HepG2 (cell line): ENCODE measurements around the gene PRKAG1. TPM values are rescaled to one million over a fixed set of nuclear protein-coding genes. Genes with fewer than 3 reads are reported as not detected.

Experiments used
- CREB1 ChIP-seq, 2 experiments: fragments of 450-650 bp in 1 of 2; IDR thresholded peaks; 2 replicates each; pipeline ENCODE4 v1.6.1; 2016 to 2017; ENCODE audit warnings: control low read depth in 1 of 2, mild to moderate bottlenecking in 1 of 2, missing compliant biosample characterization in 1 of 2, missing genetic modification characterization in 1 of 2
- GLI4 ChIP-seq: sonication (generic); formaldehyde crosslinking; IDR thresholded peaks from 2 replicates; pipeline ENCODE4 v1.5.1; 2020; ENCODE audit warnings: missing genetic modification reagents, mild to moderate bottlenecking, moderate library complexity, borderline replicate concordance
- HNF1A ChIP-seq, 2 experiments: sonication (generic) in 1 of 2; formaldehyde crosslinking in 1 of 2; IDR thresholded peaks; 2 replicates each; pipeline versions ENCODE4 v1.4.0 to v1.6.1; 2016 to 2020; ENCODE audit warnings: borderline replicate concordance in 1 of 2, low read depth in 1 of 2, mild to moderate bottlenecking in 1 of 2, missing genetic modification reagents in 1 of 2
- POGZ ChIP-seq: sonication (generic); formaldehyde crosslinking; IDR thresholded peaks from 2 replicates; pipeline ENCODE4 v1.4.0; 2020; ENCODE audit warnings: mild to moderate bottlenecking, missing genetic modification reagents
- ZBTB46 ChIP-seq: sonication (generic); formaldehyde crosslinking; IDR thresholded peaks from 2 replicates; pipeline ENCODE4 v1.4.0; 2020; ENCODE audit warnings: mild to moderate bottlenecking, missing genetic modification reagents, borderline replicate concordance
- ZMYM2 ChIP-seq: sonication (generic); formaldehyde crosslinking; IDR thresholded peaks from 2 replicates; pipeline ENCODE4 v1.8.0; 2022; ENCODE audit warnings: mild to moderate bottlenecking, missing genetic modification reagents
- ZNF414 ChIP-seq: sonication (generic); formaldehyde crosslinking; IDR thresholded peaks from 2 replicates; pipeline ENCODE4 v1.5.0; 2020; ENCODE audit warnings: missing genetic modification reagents
- polyA plus RNA-seq, 8 experiments: library from polyadenylated mRNA; depleted of rRNA in 3 of 8; stranded (reverse) in 7 of 8; unstranded in 1 of 8; fragments of >200 nt; fragmentation: Illumina TruSeq in 4 of 8; extraction: Trizol in 4 of 8; gene quantifications; 2 replicates each; pipeline versions ENCODE4 v1.2.1 to v1.2.3, GENCODE V29; 2011 to 2016; ENCODE audit warnings: low read depth in 4 of 8, missing spikeins in 1 of 8, mixed read lengths in 1 of 8; ENCODE audit not compliant: insufficient read depth in 1 of 8
- total RNA-seq, 5 experiments: library from RNA; depleted of rRNA; stranded (reverse); fragments of >200 nt; fragmentation: Illumina TruSeq; extraction: Trizol; gene quantifications; 2 replicates each; pipeline ENCODE4 v1.2.3, GENCODE V29; 2016; ENCODE audit warnings: low read depth in 1 of 5
- TF ChIP-seq, protein P1 (sequence below): sonication (generic); formaldehyde crosslinking; IDR thresholded peaks from 2 replicates; pipeline ENCODE4 v1.8.0; 2022; ENCODE audit warnings: missing genetic modification reagents, mild to moderate bottlenecking, moderate library complexity, borderline replicate concordance
- TF ChIP-seq, protein P2 (sequence below): sonication (generic); formaldehyde crosslinking; IDR thresholded peaks from 2 replicates; pipeline ENCODE4 v1.4.0; 2020; ENCODE audit warnings: mild to moderate bottlenecking, missing genetic modification reagents
- TF ChIP-seq, protein P3 (sequence below): sonication (generic); formaldehyde crosslinking; IDR thresholded peaks from 2 replicates; pipeline ENCODE4 v1.5.0; 2020; ENCODE audit warnings: missing genetic modification reagents

PRKAG1 gene
- total and polyA plus RNA-seq, 2 of the 13 experiments (the other 11 are each of a cell fraction or from before 2014, with no cell fraction given), result 26.1 to 32.8 TPM

DNA sequence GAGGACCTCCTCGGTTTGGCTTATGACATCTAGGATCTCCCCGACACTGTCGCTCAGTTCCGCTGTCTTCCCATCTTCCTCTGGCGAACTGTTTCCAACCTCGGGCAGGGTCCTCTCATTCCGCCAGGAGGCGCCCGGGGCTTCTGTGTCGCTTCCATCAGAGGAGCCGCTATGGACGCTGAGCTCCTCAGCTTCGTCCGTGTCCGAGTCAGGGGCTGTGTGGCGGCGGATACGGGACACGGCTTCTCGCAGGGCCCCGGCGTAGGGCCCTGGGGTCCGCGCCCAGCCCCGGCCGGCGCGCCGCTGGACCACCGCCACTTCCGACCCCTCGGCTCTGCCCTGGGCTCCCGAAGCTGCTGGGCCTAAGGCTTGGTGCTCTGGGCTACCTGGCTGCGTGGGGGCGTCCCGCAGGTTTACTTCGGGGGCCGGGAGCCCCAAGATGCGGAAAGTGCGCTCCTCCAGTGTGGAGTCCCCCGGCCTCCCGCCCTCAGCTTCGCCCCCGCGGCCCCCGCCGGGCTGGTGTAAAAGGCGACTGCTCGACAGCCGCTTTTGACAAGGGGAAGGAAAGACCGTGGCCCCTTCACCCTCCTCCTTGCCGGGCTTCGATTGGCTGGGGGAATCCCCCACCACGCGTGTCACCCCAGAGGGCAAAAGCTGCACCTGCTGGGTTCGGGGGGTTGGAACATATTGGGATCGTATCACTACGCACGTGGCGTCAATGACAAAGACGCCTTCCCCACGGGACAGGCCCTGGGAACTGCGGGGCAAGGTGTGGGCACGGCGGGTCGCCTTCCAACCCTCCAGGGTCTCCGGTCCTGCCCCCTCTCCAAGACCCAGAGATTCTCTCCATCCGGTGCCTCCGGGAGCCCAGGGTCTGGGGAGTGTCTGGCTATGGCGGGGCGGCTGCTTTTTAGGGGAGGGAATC, 21.5 kb downstream of the PRKAG1 start (continued):
- TF ChIP-seq ZMYM2 (CRISPR knock-in tag), result no peak
- TF ChIP-seq POGZ, result no peak
- no peak for TF ChIP-seq HNF1A (IDR thresholded peaks at IDR 0.05; ENCODE audit: low read depth)
- no peak for TF ChIP-seq HNF1A (CRISPR knock-in tag; IDR thresholded peaks at IDR 0.05; ENCODE audit: borderline replicate concordance)
- TF ChIP-seq ZNF414 (CRISPR knock-in tag), result no peak
- TF ChIP-seq CREB1 (IDR thresholded peaks at IDR 0.05), result no peak
- TF ChIP-seq CREB1 (CRISPR knock-in tag; IDR thresholded peaks at IDR 0.05), result no peak
- TF ChIP-seq, protein P1, sequence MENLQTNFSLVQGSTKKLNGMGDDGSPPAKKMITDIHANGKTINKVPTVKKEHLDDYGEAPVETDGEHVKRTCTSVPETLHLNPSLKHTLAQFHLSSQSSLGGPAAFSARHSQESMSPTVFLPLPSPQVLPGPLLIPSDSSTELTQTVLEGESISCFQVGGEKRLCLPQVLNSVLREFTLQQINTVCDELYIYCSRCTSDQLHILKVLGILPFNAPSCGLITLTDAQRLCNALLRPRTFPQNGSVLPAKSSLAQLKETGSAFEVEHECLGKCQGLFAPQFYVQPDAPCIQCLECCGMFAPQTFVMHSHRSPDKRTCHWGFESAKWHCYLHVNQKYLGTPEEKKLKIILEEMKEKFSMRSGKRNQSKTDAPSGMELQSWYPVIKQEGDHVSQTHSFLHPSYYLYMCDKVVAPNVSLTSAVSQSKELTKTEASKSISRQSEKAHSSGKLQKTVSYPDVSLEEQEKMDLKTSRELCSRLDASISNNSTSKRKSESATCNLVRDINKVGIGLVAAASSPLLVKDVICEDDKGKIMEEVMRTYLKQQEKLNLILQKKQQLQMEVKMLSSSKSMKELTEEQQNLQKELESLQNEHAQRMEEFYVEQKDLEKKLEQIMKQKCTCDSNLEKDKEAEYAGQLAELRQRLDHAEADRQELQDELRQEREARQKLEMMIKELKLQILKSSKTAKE, result no peak
- no peak for TF ChIP-seq GLI4 (CRISPR knock-in tag)
- TF ChIP-seq ZBTB46, result no peak
- TF ChIP-seq, protein P2, sequence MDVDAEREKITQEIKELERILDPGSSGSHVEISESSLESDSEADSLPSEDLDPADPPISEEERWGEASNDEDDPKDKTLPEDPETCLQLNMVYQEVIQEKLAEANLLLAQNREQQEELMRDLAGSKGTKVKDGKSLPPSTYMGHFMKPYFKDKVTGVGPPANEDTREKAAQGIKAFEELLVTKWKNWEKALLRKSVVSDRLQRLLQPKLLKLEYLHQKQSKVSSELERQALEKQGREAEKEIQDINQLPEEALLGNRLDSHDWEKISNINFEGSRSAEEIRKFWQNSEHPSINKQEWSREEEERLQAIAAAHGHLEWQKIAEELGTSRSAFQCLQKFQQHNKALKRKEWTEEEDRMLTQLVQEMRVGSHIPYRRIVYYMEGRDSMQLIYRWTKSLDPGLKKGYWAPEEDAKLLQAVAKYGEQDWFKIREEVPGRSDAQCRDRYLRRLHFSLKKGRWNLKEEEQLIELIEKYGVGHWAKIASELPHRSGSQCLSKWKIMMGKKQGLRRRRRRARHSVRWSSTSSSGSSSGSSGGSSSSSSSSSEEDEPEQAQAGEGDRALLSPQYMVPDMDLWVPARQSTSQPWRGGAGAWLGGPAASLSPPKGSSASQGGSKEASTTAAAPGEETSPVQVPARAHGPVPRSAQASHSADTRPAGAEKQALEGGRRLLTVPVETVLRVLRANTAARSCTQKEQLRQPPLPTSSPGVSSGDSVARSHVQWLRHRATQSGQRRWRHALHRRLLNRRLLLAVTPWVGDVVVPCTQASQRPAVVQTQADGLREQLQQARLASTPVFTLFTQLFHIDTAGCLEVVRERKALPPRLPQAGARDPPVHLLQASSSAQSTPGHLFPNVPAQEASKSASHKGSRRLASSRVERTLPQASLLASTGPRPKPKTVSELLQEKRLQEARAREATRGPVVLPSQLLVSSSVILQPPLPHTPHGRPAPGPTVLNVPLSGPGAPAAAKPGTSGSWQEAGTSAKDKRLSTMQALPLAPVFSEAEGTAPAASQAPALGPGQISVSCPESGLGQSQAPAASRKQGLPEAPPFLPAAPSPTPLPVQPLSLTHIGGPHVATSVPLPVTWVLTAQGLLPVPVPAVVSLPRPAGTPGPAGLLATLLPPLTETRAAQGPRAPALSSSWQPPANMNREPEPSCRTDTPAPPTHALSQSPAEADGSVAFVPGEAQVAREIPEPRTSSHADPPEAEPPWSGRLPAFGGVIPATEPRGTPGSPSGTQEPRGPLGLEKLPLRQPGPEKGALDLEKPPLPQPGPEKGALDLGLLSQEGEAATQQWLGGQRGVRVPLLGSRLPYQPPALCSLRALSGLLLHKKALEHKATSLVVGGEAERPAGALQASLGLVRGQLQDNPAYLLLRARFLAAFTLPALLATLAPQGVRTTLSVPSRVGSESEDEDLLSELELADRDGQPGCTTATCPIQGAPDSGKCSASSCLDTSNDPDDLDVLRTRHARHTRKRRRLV (CRISPR knock-in tag), result no peak
- TF ChIP-seq, protein P3, sequence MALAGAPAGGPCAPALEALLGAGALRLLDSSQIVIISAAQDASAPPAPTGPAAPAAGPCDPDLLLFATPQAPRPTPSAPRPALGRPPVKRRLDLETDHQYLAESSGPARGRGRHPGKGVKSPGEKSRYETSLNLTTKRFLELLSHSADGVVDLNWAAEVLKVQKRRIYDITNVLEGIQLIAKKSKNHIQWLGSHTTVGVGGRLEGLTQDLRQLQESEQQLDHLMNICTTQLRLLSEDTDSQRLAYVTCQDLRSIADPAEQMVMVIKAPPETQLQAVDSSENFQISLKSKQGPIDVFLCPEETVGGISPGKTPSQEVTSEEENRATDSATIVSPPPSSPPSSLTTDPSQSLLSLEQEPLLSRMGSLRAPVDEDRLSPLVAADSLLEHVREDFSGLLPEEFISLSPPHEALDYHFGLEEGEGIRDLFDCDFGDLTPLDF (CRISPR knock-in tag), result no peak
